GM19395 (cell line): ENCODE measurements around the gene GGT6.

ENCODE experiments used
- ATAC-seq: cut with Tn5 transposase; IDR thresholded peaks from one replicate; pipeline ENCODE4 v1.9.1; 2021; ENCODE audit warnings: mild to moderate bottlenecking, moderate library complexity; ENCODE audit not compliant: unreplicated experiment

The GGT6 gene

DNA sequence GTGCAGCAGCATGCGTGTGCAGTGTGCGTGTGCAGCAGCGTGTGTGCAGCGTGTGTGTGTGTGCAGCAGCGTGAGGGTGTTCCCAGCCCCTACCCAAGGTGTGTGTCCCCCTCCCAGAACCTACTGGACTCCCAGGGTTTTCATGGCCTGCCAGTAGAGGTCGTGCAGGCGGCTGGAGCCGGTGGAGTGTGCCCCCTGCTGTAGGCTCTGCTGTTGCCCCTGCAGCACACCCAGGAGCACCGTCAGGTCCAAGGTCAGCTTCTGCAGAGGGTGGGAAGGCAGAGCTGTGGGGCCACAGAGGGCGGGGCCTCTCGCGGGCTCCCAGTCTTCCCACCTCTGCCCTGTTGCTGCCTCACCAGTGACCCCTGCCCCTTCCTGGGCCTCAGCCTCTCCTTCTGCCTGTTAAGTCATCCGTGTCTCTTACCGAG, 20.1 kb downstream of the GGT6 start:
- ATAC-seq, result no peak

DNA sequence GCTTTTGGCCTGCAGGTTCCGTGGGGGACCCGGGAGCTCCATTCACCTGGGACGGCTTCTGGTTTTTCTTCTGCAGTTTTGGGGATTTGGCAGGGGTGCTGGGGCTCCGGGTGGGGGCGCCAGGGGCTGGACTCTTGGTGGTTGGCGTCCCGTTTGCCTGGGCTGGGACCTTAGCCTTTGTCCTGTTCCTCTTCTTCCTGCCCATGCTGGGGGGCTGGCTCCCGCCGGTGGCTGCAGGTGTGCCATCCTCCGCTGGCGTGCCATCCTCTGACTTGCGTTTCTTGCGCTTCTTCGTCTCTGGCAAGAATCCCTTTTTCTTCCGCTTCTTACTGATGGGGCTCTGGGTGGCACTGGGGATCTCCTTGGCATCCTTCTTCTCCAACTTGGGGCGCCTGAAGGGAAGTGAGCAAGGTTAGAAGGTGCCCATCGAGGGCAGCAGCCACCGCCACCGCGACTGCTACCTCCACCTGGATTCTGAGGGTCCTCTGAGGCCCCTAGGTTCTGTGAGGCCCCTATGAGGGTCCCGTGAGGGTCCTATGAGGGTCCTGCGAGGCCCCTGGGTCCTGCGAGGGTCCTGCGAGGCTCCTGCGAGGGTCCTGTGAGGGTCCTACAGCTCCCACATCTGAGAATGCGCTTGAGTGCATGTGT, 20.7 kb downstream of the GGT6 start:
- no peak for ATAC-seq

DNA sequence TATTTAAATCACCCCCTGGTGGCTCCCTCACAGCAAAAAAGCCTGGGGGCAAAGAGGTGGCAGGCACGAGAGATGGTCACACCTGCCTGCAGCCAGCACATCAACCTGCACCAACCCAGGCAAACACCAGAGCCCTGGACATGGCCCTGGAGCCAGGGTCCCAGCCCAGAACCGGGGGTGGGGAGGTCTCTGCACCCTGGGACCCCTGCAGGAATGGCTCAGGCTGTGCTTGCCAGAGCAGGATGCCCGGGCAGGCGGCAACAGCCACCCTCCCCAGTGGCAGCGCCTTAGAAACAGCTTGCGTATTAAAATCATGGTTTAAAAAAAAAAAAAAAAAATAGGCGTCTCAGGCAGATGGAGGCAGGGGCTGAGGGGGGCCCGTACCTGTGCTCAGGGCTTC, 21.4 kb downstream of the GGT6 start:
- no peak for ATAC-seq

DNA sequence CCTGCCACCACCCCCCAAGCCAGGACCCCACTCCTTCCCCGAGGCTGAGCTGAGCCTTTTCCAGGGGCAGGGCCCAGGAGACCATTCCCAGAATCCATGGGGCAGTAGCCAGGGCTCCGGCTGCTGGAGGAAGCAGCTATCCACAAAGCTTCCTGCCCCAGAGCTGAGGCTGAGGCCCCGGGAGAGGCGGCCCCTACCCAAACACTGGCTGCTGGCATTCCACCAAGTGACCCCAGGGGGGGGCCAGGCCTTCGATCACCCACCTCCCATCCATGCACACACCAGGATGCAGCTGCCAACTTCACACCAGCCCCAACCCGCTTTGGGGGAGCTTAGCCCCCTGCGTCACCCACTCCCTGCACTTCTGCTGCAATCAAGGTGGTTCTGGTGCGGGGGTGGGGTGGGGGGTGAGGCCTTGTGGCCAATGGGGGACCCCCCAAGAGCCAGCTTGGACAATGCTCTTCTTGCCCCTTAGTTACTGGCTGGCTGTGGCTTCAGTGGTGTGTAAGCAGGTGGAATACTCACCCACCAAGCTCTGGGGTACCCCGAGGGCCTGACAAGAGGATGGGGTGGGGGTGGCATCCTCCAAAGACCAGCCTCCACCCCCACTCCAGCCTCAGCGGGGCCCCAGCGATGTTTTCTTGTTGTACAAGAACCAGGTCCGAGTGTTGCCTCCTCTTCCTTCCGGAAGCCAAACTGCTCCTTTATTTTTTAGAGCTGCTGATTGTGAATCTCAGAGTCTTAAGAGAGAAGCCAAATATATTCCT, 22.0 kb downstream of the GGT6 start:
- ATAC-seq, result no peak

DNA sequence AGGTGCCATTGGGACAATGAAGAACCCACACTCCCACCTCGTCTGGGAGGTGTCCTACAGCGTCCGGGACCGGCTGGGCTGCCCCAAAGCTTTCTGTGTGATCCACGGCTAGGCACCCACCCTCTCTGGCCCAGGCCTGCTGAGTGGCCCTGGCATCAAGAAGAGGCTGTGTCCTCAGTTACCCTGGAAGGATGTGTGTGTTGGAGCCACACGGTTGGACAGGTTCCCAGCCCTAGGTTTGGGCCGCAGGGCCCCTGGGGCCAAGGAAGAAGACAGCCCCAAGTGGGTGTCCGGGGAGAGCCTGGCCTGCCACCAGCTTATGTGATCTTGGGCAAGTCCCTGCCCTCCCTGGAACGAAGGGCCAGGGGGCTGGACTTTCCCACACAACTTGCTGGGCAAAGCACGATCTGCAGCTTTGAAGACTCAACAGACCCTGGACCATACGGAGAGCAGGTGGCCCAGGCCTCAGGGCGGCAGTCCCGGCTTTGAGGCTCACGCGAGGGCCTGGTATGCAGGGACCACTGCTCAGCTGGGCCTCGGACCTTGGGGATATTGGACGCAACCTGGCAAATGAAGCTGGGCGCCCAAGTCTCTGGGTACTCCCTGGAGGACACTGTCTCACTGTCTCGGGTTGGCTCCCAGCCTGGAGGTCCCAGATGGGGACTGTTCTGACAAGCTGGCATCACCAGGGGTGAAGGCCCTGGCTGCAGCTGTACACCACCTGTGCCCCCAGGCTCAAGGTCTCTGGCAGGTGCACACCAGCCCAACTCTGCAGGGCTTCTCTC, 22.7 kb downstream of the GGT6 start:
- no peak for ATAC-seq

DNA sequence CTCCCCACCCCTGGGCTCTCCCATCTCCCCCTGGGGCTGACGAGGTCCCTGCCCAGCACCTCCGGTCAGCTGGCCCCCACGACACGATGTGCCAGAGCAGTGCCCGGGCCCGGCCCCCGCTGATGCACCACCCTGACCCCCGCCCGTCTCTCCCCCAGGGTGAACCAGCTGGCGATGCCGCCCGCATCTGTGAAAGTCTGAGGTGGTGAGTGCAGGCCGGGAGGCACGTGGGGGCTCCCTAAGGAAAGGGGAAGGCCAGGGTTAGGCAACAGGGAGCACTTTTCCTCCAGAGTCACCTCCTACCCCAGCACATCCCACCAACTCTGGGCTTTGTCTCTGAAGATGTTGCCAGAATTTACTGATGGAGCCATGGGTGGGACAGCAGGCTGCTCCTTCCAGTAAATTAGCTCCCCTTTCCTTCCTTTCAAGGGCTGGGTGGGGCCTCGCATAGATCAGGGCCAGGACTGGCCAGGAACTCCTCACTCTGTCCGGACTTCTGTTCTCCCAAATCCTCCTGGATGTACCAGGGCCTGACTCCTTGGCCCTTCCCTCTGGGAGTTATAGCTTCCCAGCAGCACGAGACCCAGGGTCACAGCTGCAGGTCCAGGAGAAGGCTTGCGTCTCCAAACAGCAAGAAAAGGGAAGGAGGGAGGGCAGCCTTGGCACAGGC, 23.5 kb downstream of the GGT6 start:
- ATAC-seq, result no peak

DNA sequence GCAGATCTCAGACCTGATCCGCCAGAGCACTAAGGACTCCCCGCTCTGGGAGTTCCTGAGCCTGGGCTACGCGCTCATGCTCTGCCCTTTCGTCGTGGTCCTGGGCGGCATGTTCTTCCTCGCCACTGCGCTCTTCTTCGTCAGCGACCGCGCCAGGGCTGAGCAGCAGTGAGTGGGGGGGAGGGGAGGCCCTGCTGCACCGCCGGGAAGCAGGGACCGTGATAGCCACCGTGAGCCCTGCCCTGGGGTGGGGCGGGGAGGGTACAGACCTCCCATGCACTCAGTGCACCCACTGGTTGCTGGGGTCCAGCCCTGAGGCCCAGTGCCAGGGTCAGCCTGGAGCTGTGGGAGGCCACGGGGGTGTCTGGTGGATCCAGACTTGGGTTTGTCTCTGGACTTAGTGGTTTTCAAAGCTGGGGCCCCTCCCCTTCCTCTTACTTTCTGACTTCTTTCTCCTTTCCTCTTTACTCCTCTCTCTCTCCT, 24.1 kb downstream of the GGT6 start:
- no peak for ATAC-seq

DNA sequence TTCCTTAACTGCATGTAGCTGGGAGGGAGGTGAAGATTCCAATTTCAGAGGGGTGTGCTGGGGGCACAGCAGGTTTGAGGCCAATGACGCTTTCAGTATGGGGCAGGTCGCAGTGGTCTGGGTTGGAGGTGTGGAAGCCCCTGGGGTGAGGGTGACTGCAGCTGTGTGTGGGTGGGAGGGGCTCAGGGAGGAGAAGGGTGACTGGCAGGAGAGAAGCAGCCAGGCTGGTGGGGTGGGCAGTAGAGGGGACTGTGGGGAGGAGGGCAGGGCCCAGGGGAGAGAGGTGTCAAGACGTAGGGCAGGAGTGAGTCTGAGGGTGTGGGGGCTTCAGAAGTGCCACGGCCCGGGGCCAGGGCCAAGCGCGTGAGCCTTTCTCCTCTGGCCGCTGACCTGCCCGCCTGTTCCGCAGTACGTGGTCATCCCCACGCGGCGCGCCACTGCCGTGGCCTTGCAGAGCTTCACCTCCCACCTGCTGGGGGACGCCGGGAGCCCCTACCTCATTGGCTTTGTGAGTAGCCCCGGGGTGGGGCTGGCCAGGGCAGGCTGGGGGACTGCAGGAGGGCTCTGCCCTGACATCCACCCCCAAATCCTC, 24.6 kb downstream of the GGT6 start:
- ATAC-seq, result no peak

DNA sequence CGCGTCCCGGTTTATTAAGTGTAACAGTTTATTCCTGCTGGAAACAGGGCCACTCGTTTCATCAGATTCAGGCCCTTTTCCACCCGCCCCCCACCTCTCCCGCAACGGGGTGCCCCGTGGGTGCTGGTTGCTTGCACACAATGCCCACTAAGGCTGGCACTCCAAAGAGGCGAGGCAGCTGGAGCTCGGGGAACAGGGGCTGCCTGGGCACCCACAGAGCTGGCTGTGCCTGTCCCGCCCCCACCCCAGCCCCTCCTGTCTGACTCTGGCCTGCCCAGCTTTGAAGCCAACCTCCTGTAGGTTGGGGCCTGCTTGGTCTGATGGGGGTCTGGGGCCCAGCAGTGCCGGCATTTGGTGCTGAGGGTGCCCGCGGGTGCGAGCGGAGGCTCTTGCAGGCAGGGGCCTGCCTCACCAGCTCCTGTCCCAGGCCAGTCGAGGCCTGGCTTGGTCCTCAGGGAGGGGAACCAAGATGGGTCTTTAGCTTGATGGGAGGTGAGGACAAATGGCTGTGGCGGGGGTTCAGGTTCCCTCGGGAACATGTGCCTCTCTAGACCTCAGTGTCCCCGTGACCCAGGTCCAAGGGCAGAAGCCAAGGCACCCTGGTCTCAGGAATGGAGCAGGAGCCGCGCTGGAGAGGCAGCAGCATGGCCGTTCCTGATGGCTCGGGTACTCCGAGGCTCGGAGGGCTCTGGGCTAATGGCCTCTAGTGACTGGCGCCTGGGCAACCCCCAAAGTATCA, 25.3 kb downstream of the GGT6 start:
- ATAC-seq, result no peak

DNA sequence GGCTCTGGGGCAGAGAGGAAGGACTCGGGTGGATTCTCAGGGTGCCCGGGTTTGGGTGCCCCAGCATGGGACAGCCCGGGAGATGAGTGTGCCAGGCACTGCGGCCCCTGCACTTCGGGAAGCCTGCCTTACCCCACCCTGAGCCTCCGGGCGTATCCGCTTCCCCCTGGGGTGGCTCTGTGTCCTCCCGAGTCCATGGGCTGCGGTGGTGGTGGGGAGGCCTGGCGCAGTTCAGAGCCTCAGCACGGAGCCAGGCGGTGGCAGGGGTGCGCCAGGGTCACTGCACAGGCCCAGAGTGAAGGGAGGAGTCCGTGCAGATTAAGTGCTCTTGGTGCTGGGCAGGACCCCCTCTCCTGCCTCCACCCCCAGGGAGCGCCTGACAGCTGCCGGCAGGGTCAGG, 25.9 kb downstream of the GGT6 start:
- no peak for ATAC-seq

DNA sequence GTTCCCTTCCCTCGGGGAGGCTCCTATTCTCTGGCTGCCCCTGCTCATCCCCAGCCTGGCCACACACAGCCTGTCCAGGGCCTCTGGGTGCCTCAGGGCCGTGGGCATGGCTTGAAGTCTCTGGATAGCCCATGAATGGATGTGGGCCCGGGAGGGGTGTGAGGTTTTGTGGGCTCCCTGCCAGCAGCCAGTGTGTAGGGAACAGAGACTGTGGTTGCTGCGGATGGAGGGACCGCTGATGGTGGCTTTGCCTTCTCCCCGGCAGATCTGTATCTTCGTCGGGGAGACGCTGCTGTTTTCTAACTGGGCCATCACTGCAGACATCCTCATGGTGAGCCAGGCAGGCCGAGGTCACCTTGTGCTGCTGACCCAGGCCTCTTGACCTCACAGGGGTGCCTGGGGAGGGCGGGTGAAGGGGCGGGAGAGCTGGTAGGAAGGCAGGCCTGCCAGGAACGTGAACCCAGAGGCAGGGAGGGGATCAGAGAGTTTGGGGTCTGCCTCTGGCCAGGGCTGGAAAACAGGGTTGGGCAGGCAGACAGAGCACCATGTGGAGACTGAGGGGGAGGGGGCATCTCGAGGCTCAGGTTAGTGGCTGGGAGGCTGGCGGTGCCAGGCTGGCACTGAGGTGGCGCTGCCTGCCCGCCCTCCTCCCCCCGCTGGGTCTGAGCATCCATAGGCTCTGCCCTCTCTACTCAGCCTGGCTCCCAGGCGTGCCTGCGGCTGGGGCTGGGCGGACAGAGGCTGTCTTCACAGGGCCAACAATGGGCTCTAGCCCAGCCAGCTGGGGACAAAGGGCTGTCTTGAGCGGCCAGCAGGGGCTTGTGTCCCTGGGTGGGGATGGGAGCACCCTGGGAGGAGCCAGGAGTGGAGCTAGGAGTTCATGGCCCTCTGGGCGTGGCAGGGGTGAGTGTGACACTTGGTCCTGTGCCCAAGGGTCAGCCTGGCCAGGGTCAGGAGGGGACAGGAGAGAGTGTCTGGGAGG, 26.6 kb downstream of the GGT6 start:
- no peak for ATAC-seq

DNA sequence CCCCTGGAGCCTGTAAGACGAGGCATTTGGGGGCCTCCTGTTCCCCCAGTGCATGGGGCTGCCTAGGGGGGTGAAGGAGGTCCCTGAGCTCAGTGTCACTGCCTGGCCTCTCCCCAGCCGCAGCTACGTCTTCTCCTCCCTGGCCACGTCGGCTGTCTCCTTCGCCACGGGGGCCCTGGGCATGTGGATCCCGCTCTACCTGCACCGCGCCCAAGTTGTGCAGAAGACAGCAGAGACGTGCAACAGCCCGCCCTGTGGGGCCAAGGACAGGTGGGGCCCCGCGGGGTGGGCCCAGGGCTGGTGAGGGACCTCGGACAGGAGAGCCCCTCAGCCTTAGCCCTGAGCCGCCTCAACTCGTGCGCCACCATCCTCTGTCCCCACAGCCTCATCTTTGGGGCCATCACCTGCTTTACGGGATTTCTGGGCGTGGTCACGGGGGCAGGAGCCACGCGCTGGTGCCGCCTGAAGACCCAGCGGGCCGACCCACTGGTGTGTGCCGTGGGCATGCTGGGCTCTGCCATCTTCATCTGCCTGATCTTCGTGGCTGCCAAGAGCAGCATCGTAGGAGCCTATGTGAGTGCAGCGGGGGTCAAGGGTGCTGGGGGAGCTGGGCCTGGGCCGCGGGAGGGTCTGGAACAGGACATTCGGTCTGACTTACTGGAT, 27.4 kb downstream of the GGT6 start:
- ATAC-seq, result no peak

DNA sequence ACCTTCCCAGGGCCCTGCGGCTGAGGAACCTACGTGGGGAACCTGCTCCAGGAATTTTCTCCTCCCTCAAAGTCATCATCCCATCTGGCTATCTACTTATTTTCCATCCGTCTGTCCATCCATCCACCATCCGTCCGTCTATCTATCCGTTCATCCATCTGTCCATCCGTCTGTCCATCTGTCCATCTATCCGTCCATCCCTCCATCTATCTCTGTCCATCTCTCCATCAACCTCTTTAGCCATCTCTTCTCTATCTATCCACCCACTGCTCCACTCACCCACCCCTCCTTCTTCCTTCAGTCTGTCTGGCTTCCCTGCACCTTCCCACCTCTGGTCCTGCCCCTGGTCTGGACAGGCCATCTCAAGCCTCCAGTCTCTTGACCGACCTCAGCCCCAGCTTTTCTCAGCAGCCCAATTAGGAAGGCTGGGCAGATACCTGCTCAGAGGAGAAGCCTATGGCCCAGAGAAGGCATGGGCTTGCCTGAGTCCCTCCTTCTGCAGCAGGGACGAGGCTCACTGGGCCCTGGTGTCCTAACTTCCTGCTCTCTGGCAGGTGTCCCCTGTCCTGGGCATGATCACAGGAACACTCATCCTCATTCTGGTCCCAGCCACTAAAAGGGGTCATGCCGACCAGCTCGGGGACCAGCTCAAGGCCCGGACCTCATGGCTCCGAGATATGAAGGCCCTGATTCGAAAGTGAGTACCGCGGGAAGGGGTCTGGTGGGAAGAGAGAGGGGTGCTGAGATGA, 28.2 kb downstream of the GGT6 start:
- ATAC-seq, result no peak

DNA sequence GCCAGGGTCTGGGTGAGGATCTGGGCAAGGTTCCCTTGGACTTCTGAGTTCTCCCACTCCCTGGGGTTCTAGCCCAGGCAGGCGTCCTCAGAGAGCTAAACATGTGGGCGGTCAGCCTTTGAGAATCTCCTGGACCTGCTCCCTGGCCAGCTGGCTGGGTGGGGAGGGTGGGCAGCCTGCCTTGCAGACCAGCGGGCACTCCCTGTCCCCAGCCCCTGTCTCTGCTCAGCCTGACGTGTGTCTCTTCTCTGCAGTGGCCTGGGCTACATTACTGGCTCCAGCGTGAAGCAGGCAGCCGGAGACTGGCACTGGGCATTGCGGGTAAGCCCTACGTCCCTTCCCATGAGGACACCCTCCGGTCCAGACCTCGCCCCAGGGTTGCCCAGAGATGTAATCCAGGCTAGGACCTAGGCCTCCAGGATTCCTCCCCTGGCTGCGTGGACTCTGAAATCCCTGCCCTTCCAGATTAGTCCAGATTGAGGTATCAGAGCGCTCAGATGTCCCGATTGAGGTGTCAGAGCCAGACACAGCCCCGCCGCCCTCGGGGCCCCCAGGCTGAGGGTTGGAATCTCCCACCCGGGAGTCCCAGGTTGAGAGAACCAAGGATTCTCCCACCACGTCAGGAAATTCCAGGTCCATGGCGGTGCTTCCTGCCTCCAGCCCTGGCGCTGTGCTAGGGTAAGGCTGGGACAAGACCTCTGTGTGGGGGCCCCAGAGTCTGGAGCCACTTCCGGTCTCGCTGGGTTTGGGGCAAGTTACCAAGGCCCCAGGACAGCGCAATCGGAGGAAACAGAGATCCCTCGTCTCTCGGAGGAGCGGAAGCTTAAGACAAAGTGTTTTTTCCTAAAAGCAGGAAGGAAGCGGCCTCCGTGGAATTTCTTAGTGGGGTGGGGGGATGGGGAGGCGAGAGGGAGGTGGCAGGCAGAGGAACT, 29.3 kb downstream of the GGT6 start:
- ATAC-seq, result no peak

DNA sequence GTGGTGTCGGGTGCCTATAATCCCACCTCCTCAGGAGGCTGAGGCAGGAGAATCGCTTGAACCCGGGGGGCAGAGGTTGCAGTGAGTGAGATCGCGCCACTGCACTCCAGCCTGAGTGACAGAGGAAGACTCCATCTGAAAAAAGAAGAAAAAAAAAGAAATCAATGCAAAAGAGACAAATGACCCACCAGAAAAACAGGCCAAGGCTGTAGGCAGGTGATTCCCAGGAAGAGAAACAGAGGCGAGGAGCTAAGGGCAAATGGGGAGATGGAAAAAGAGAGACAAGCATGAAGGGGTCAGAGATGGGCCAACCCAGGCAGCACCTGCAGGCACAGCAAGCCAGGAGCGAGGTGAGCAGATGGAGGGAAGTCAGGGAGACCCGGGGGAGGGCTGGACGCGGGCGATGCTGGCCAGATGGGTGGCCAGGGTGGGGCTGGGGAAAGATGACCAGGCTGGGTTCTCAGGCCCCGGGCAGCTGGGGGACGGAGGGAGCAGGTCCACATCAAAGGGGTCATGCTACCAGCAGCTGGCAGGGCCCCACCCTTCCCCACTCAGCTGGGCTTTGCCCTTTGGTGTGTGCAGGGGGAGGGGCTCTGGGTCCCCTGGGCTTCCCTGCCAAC, 30.7 kb downstream of the GGT6 start:
- ATAC-seq, result no peak

DNA sequence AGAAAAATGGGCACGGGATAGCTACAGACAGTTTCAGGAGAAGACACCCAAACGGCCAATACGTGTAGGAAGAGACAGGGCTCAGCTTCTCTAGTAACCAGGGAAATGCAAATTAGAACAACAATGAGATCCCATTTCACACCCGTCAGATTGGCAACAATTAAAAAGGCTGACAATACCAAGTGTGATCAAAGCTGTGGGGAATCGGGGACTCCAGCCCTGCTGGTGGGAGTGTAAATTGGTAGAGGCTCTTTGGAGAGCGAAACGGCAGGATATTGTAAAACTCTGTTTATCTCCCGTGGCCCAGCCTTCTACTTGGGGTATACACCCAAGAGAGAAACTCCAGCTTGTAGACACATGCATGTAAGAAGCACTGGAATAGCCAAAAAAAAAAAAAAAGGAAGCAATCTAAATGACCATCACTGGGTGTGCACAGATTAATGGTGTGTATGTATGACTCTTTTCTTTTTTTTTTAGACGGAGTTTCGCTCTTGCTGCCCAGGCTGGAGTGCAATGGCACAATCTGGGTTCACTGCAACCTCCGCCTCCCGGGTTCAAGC, 32.7 kb downstream of the GGT6 start:
- no peak for ATAC-seq
